H1 (cell line): ENCODE data around the gene USH1C. TPM values are rescaled to one million over a fixed set of nuclear protein-coding genes. Genes with fewer than 3 reads are reported as not detected.

ENCODE experiments used
- FOSL1 ChIP-seq: IDR thresholded peaks from 2 replicates; pipeline ENCODE4 v1.6.1; 2011; ENCODE audit warnings: mild to moderate bottlenecking, low read depth, low read length, moderate library complexity; ENCODE audit not compliant: insufficient read depth
- polyA plus RNA-seq, 7 experiments: library from polyadenylated mRNA; depleted of rRNA in 3 of 7; stranded (reverse) in 5 of 7; unstranded in 2 of 7; fragments of >200 nt in 5 of 7; fragments of 200-250 nt in 2 of 7; gene quantifications; 1 replicate in 5 of 7; 2 replicates in 1 of 7; 4 replicates in 1 of 7; pipeline versions ENCODE4 v1.2.1 to v1.2.3, GENCODE V29; 2011 to 2013; ENCODE audit warnings: missing spikeins in 2 of 7, mixed read lengths in 2 of 7
- total RNA-seq: library from RNA; stranded (reverse); fragmentation: NEBNext Ultra II Directional; extraction: Animal tissue kit (Norgen Biotek cat#: 25700); gene quantifications from 2 replicates; pipeline ENCODE4 v1.2.1, GENCODE V29; 2021

Gene USH1C
- total and polyA plus RNA-seq, 2 of the 8 experiments (the other 6 are each of a cell fraction or from before 2014, with no cell fraction given), result 1.3 to 1.6 TPM

GRCh38 chr11:17541330-17541885, 2.8 kb downstream of the USH1C start (continued):
- no peak for TF ChIP-seq FOSL1
